Activated T-cell treated with anti-CD3 and anti-CD28 coated beads, Interleukin-2, amount 50 U/mL, for 24 hours (primary cell): ENCODE data around the gene SLC5A6.
A peak's percentile ranks its signal among the peaks of the same experiment; 100 is the strongest.

Experiments used
- DNase-seq: peaks from one replicate; pipeline ENCODE4 v3.0.0-alpha.2; 2020
- H3K27ac Mint-ChIP-seq: 2 replicates; pipeline ENCODE4 v1.8.0; 2020; ENCODE audit warnings: mild to moderate bottlenecking, mixed read lengths
- H3K27me3 Mint-ChIP-seq: 2 replicates; pipeline ENCODE4 v1.8.0; 2020; ENCODE audit warnings: mixed read lengths
- H3K36me3 Mint-ChIP-seq: 2 replicates; pipeline ENCODE4 v1.8.0; 2020; ENCODE audit warnings: low read depth, mixed read lengths
- H3K4me1 Mint-ChIP-seq: 2 replicates; pipeline ENCODE4 v1.8.0; 2020; ENCODE audit warnings: low read depth, mixed read lengths
- H3K4me3 Mint-ChIP-seq: 2 replicates; pipeline ENCODE4 v1.8.0; 2020; ENCODE audit warnings: mild to moderate bottlenecking, moderate library complexity, mixed read lengths
- H3K9me3 Mint-ChIP-seq: 2 replicates; pipeline ENCODE4 v1.8.0; 2020; ENCODE audit warnings: mixed read lengths

SLC5A6 gene

GRCh38 chr2:27211943-27212625, at the start of gene SLC5A6, which contains the start of gene ATRAID:
TSS of gene SLC5A6 (minus strand) at chr2:27212268. CDS start at chr2:27207650, 4,618 bp downstream.
TSS of gene ATRAID (plus strand) at chr2:27212041. CDS start at chr2:27212369, 328 bp downstream.
- Mint-ChIP-seq H3K4me1 (peaks cover 54% of the 10 kb centered on the region), H3K4me3 (peak within 1 kb of the TSS; percentile 100), H3K36me3 (peaks cover 85% of the 10 kb centered on the region), H3K27ac (peak within 1 kb of the TSS; percentile 99), H3K9me3 (no peaks in the 10 kb centered on the region), H3K27me3 (no peaks in the 10 kb centered on the region)
- peak; percentile 94 for DNase-seq

GRCh38 chr2:27261241-27261925, 49.3 kb upstream of the SLC5A6 start:
- Mint-ChIP-seq H3K9me3 (no peaks in the 10 kb centered on the region), H3K36me3 (no peaks in the 10 kb centered on the region), H3K27me3 (peaks cover 70% of the 10 kb centered on the region), H3K4me3 (peak overlapping the region; percentile 66), H3K27ac (no peak overlapping the region), H3K4me1 (peaks cover 25% of the 10 kb centered on the region)
- no peak for DNase-seq

GRCh38 chr2:27258051-27258450, 46.0 kb upstream of the SLC5A6 start:
- H3K27ac Mint-ChIP-seq: no peak overlapping the region
- DNase-seq: no peak
- H3K4me1 Mint-ChIP-seq: peaks cover 6% of the 10 kb centered on the region
- H3K9me3 Mint-ChIP-seq: no peaks in the 10 kb centered on the region
- no peak overlapping the region for H3K4me3 Mint-ChIP-seq
- peaks cover 73% of the 10 kb centered on the region for H3K27me3 Mint-ChIP-seq
- H3K36me3 Mint-ChIP-seq: no peaks in the 10 kb centered on the region

GRCh38 chr2:27256855-27257454, 44.9 kb upstream of the SLC5A6 start:
- H3K4me1 Mint-ChIP-seq: peaks cover 6% of the 10 kb centered on the region
- H3K36me3 Mint-ChIP-seq: no peaks in the 10 kb centered on the region
- no peak overlapping the region for H3K4me3 Mint-ChIP-seq
- no peak overlapping the region for H3K27ac Mint-ChIP-seq
- H3K9me3 Mint-ChIP-seq: no peaks in the 10 kb centered on the region
- H3K27me3 Mint-ChIP-seq: peaks cover 73% of the 10 kb centered on the region
- no peak for DNase-seq

- Mint-ChIP-seq H3K36me3 (no peaks in the 10 kb centered on the region), H3K4me1 (no peaks in the 10 kb centered on the region), H3K27me3 (peaks cover 74% of the 10 kb centered on the region), H3K9me3 (no peaks in the 10 kb centered on the region), H3K27ac (no peak overlapping the region), H3K4me3 (no peak overlapping the region)
- DNase-seq: no peak
These were observed 43.6 kb upstream of the SLC5A6 start for GRCh38 chr2:27255660-27256059.

GRCh38 chr2:27255187-27255586, 43.1 kb upstream of the SLC5A6 start:
- no peak for DNase-seq
- H3K9me3 Mint-ChIP-seq: no peaks in the 10 kb centered on the region
- peaks cover 69% of the 10 kb centered on the region for H3K27me3 Mint-ChIP-seq
- no peak overlapping the region for H3K4me3 Mint-ChIP-seq
- no peaks in the 10 kb centered on the region for H3K36me3 Mint-ChIP-seq
- H3K27ac Mint-ChIP-seq: no peak overlapping the region
- H3K4me1 Mint-ChIP-seq: no peaks in the 10 kb centered on the region

GRCh38 chr2:27251766-27252165, 39.7 kb upstream of the SLC5A6 start:
- no peak for DNase-seq
- Mint-ChIP-seq H3K9me3 (no peaks in the 10 kb centered on the region), H3K27ac (no peak overlapping the region), H3K4me1 (no peaks in the 10 kb centered on the region), H3K27me3 (peaks cover 39% of the 10 kb centered on the region), H3K4me3 (no peak overlapping the region), H3K36me3 (no peaks in the 10 kb centered on the region)

GRCh38 chr2:27250652-27251379, 38.7 kb upstream of the SLC5A6 start:
- peaks cover 29% of the 10 kb centered on the region for H3K27me3 Mint-ChIP-seq
- no peak for DNase-seq
- no peak overlapping the region for H3K4me3 Mint-ChIP-seq
- no peaks in the 10 kb centered on the region for H3K36me3 Mint-ChIP-seq
- no peaks in the 10 kb centered on the region for H3K9me3 Mint-ChIP-seq
- H3K27ac Mint-ChIP-seq: no peak overlapping the region
- no peaks in the 10 kb centered on the region for H3K4me1 Mint-ChIP-seq

- no peak overlapping the region for H3K27ac Mint-ChIP-seq
- peak; percentile 73 for DNase-seq
- peaks cover 23% of the 10 kb centered on the region for H3K27me3 Mint-ChIP-seq
- no peaks in the 10 kb centered on the region for H3K4me1 Mint-ChIP-seq
- no peaks in the 10 kb centered on the region for H3K9me3 Mint-ChIP-seq
- no peak overlapping the region for H3K4me3 Mint-ChIP-seq
- H3K36me3 Mint-ChIP-seq: no peaks in the 10 kb centered on the region
These were observed 38.0 kb upstream of the SLC5A6 start for GRCh38 chr2:27249891-27250651.

GRCh38 chr2:27249159-27249890, 37.3 kb upstream of the SLC5A6 start:
- Mint-ChIP-seq H3K9me3 (no peaks in the 10 kb centered on the region), H3K36me3 (peaks cover 5% of the 10 kb centered on the region), H3K4me3 (no peak overlapping the region), H3K27me3 (peaks cover 17% of the 10 kb centered on the region), H3K27ac (no peak overlapping the region), H3K4me1 (no peaks in the 10 kb centered on the region)
- DNase-seq: no peak

GRCh38 chr2:27247893-27248292, 35.8 kb upstream of the SLC5A6 start:
- Mint-ChIP-seq H3K9me3 (no peaks in the 10 kb centered on the region), H3K27ac (no peak overlapping the region), H3K27me3 (peaks cover 14% of the 10 kb centered on the region), H3K4me1 (no peaks in the 10 kb centered on the region), H3K4me3 (no peak overlapping the region), H3K36me3 (peaks cover 20% of the 10 kb centered on the region)
- no peak for DNase-seq

GRCh38 chr2:27245626-27246025, 33.6 kb upstream of the SLC5A6 start:
- Mint-ChIP-seq H3K4me3 (no peak overlapping the region), H3K9me3 (no peaks in the 10 kb centered on the region), H3K27ac (peak overlapping the region; percentile 22), H3K27me3 (no peaks in the 10 kb centered on the region), H3K36me3 (peaks cover 42% of the 10 kb centered on the region), H3K4me1 (no peaks in the 10 kb centered on the region)
- DNase-seq: no peak

GRCh38 chr2:27245116-27245515, 33.0 kb upstream of the SLC5A6 start:
- H3K4me3 Mint-ChIP-seq: no peak overlapping the region
- no peaks in the 10 kb centered on the region for H3K4me1 Mint-ChIP-seq
- H3K27ac Mint-ChIP-seq: no peak overlapping the region
- no peaks in the 10 kb centered on the region for H3K9me3 Mint-ChIP-seq
- no peaks in the 10 kb centered on the region for H3K27me3 Mint-ChIP-seq
- DNase-seq: no peak
- H3K36me3 Mint-ChIP-seq: peaks cover 47% of the 10 kb centered on the region
